ENCODE results near the gene RERE.

DNA sequence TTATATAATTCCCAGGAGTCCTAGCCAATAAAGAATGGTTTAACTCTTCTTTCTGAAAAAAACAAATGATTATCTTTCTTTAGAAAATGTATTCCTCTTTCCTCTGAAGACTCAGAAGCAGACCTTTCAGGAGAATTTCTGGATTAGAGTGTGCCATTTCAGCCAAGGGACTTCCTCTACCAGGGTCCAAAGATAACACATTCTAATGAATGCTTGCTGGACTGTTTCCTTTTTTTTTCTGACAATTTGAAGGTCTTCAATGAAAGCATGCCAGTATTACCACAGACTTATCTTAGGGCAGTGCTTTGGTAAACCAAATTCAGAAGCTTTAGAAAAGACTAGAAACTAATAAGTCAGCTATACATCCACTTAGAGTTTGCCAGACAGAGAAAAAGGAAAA, 80.5 kb downstream of the RERE start:
- TF ChIP-seq, protein P1, sequence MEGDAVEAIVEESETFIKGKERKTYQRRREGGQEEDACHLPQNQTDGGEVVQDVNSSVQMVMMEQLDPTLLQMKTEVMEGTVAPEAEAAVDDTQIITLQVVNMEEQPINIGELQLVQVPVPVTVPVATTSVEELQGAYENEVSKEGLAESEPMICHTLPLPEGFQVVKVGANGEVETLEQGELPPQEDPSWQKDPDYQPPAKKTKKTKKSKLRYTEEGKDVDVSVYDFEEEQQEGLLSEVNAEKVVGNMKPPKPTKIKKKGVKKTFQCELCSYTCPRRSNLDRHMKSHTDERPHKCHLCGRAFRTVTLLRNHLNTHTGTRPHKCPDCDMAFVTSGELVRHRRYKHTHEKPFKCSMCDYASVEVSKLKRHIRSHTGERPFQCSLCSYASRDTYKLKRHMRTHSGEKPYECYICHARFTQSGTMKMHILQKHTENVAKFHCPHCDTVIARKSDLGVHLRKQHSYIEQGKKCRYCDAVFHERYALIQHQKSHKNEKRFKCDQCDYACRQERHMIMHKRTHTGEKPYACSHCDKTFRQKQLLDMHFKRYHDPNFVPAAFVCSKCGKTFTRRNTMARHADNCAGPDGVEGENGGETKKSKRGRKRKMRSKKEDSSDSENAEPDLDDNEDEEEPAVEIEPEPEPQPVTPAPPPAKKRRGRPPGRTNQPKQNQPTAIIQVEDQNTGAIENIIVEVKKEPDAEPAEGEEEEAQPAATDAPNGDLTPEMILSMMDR (IDR thresholded peaks at IDR 0.05), result no peak
- TF ChIP-seq POLR2A (IDR thresholded peaks at IDR 0.05) (no peak), EP300 (IDR thresholded peaks at IDR 0.05) (no peak)
